ENCODE data around the gene CAT. TPM values are rescaled to one million over a fixed set of nuclear protein-coding genes. Genes with fewer than 3 reads are reported as not detected.

Gene CAT
- total RNA-seq, 1 donor from 2014 or later, result 19.0 TPM

- intact Hi-C loops (cut with micrococcal nuclease), result no loop called here
- no peak overlapping the region for H3K4me3 Mint-ChIP-seq
- H3K27me3 Mint-ChIP-seq, result no peaks in the 10 kb centered on the region
- no peak overlapping the region for H3K27ac Mint-ChIP-seq
- H3K4me1 Mint-ChIP-seq, result no peaks in the 10 kb centered on the region
- H3K9me3 Mint-ChIP-seq, result no peaks in the 10 kb centered on the region
- H3K36me3 Mint-ChIP-seq (ENCODE audit: low read depth), result peaks cover 33% of the 10 kb centered on the region
- no peak for DNase-seq
These were observed 19.8 kb downstream of the CAT start for GRCh38 chr11:34458525-34458924.

GRCh38 chr11:34459507-34460162 lies 20.9 kb downstream of the CAT start:
- peaks cover 8% of the 10 kb centered on the region for H3K4me1 Mint-ChIP-seq
- H3K9me3 Mint-ChIP-seq, result no peaks in the 10 kb centered on the region
- H3K27ac Mint-ChIP-seq, result no peak overlapping the region
- no peak overlapping the region for H3K4me3 Mint-ChIP-seq
- peaks cover 40% of the 10 kb centered on the region for H3K36me3 Mint-ChIP-seq (ENCODE audit: low read depth)
- intact Hi-C loops (cut with micrococcal nuclease), result loop anchor here (10.0 kb wide), 1 partner anchor 285 kb away; no protein-coding TSS in a partner anchor
- DNase-seq, result no peak
- H3K27me3 Mint-ChIP-seq, result no peaks in the 10 kb centered on the region

- no peak for DNase-seq
- Mint-ChIP-seq H3K27me3 (no peaks in the 10 kb centered on the region), H3K9me3 (no peaks in the 10 kb centered on the region), H3K27ac (no peak overlapping the region), H3K4me3 (no peak overlapping the region), H3K36me3 (ENCODE audit: low read depth) (peaks cover 40% of the 10 kb centered on the region), H3K4me1 (peaks cover 11% of the 10 kb centered on the region)
- intact Hi-C loops (cut with micrococcal nuclease), result loop anchor here (10.0 kb wide), 1 partner anchor 285 kb away; no protein-coding TSS in a partner anchor
These were observed 21.5 kb downstream of the CAT start for GRCh38 chr11:34460278-34460677.

GRCh38 chr11:34461215-34461614 lies 22.5 kb downstream of the CAT start:
- Mint-ChIP-seq H3K27ac (no peak overlapping the region), H3K4me3 (no peak overlapping the region), H3K9me3 (peaks cover 7% of the 10 kb centered on the region), H3K36me3 (ENCODE audit: low read depth) (peaks cover 44% of the 10 kb centered on the region), H3K27me3 (no peaks in the 10 kb centered on the region), H3K4me1 (peaks cover 11% of the 10 kb centered on the region)
- intact Hi-C loops (cut with micrococcal nuclease), result loop anchor here (10.0 kb wide), 1 partner anchor 286 kb away; no protein-coding TSS in a partner anchor
- DNase-seq, result no peak

GRCh38 chr11:34464591-34465051 lies 25.9 kb downstream of the CAT start:
- DNase-seq, result no peak
- Mint-ChIP-seq H3K27me3 (no peaks in the 10 kb centered on the region), H3K4me1 (peaks cover 11% of the 10 kb centered on the region), H3K4me3 (no peak overlapping the region), H3K27ac (no peak overlapping the region), H3K36me3 (ENCODE audit: low read depth) (peaks cover 47% of the 10 kb centered on the region), H3K9me3 (peaks cover 8% of the 10 kb centered on the region)
- intact Hi-C loops (cut with micrococcal nuclease), result loop anchor here (10.0 kb wide), 1 partner anchor 290 kb away; no protein-coding TSS in a partner anchor

- H3K9me3 Mint-ChIP-seq, result peaks cover 8% of the 10 kb centered on the region
- intact Hi-C loops (cut with micrococcal nuclease), result loop anchor here (10.0 kb wide), 1 partner anchor 292 kb away; no protein-coding TSS in a partner anchor
- H3K36me3 Mint-ChIP-seq (ENCODE audit: low read depth), result peaks cover 43% of the 10 kb centered on the region
- H3K27ac Mint-ChIP-seq, result no peak overlapping the region
- peaks cover 11% of the 10 kb centered on the region for H3K4me1 Mint-ChIP-seq
- H3K27me3 Mint-ChIP-seq, result no peaks in the 10 kb centered on the region
- no peak for DNase-seq
- no peak overlapping the region for H3K4me3 Mint-ChIP-seq
These were observed 28.2 kb downstream of the CAT start for GRCh38 chr11:34466802-34467488.

- Mint-ChIP-seq H3K36me3 (ENCODE audit: low read depth) (peaks cover 38% of the 10 kb centered on the region), H3K27me3 (no peaks in the 10 kb centered on the region), H3K4me3 (no peak overlapping the region), H3K27ac (no peak overlapping the region), H3K4me1 (peaks cover 11% of the 10 kb centered on the region), H3K9me3 (peaks cover 8% of the 10 kb centered on the region)
- peak; percentile 82 for DNase-seq
- intact Hi-C loops (cut with micrococcal nuclease), result loop anchor here (2.0 to 10.0 kb wide), 2 partner anchors 110 to 294 kb away; partner anchors contain the start of gene ABTB2
These were observed 29.6 kb downstream of the CAT start for GRCh38 chr11:34468209-34468841.

GRCh38 chr11:34473603-34474169 lies 35.0 kb downstream of the CAT start:
- no peak for DNase-seq
- Mint-ChIP-seq H3K36me3 (ENCODE audit: low read depth) (no peaks in the 10 kb centered on the region), H3K4me3 (no peak overlapping the region), H3K27ac (no peak overlapping the region), H3K27me3 (peaks cover 1% of the 10 kb centered on the region), H3K9me3 (no peaks in the 10 kb centered on the region), H3K4me1 (no peaks in the 10 kb centered on the region)
- intact Hi-C loops (cut with micrococcal nuclease), result no loop called here

GRCh38 chr11:34475656-34476055 lies 36.9 kb downstream of the CAT start:
- no peaks in the 10 kb centered on the region for H3K36me3 Mint-ChIP-seq (ENCODE audit: low read depth)
- H3K9me3 Mint-ChIP-seq, result no peaks in the 10 kb centered on the region
- intact Hi-C loops (cut with micrococcal nuclease), result no loop called here
- no peak for DNase-seq
- no peak overlapping the region for H3K4me3 Mint-ChIP-seq
- H3K27ac Mint-ChIP-seq, result no peak overlapping the region
- H3K4me1 Mint-ChIP-seq, result no peaks in the 10 kb centered on the region
- H3K27me3 Mint-ChIP-seq, result peaks cover 15% of the 10 kb centered on the region

- Mint-ChIP-seq H3K9me3 (no peaks in the 10 kb centered on the region), H3K27ac (no peak overlapping the region), H3K4me1 (no peaks in the 10 kb centered on the region), H3K36me3 (ENCODE audit: low read depth) (no peaks in the 10 kb centered on the region), H3K4me3 (no peak overlapping the region), H3K27me3 (peaks cover 16% of the 10 kb centered on the region)
- DNase-seq, result no peak
- intact Hi-C loops (cut with micrococcal nuclease), result no loop called here
These were observed 38.1 kb downstream of the CAT start for GRCh38 chr11:34476849-34477248.

GRCh38 chr11:34478845-34479663 lies 40.3 kb downstream of the CAT start:
- Mint-ChIP-seq H3K4me1 (no peaks in the 10 kb centered on the region), H3K27me3 (peaks cover 16% of the 10 kb centered on the region), H3K36me3 (ENCODE audit: low read depth) (no peaks in the 10 kb centered on the region), H3K27ac (no peak overlapping the region), H3K9me3 (no peaks in the 10 kb centered on the region), H3K4me3 (no peak overlapping the region)
- no peak for DNase-seq
- intact Hi-C loops (cut with micrococcal nuclease), result no loop called here

GRCh38 chr11:34480314-34480713 lies 41.6 kb downstream of the CAT start:
- Mint-ChIP-seq H3K4me3 (no peak overlapping the region), H3K36me3 (ENCODE audit: low read depth) (no peaks in the 10 kb centered on the region), H3K4me1 (no peaks in the 10 kb centered on the region), H3K9me3 (no peaks in the 10 kb centered on the region), H3K27ac (no peak overlapping the region), H3K27me3 (peaks cover 16% of the 10 kb centered on the region)
- no peak for DNase-seq
- intact Hi-C loops (cut with micrococcal nuclease), result no loop called here

GRCh38 chr11:34481307-34481706 lies 42.6 kb downstream of the CAT start:
- Mint-ChIP-seq H3K9me3 (no peaks in the 10 kb centered on the region), H3K4me3 (no peak overlapping the region), H3K27me3 (peaks cover 16% of the 10 kb centered on the region), H3K27ac (no peak overlapping the region), H3K4me1 (no peaks in the 10 kb centered on the region), H3K36me3 (ENCODE audit: low read depth) (no peaks in the 10 kb centered on the region)
- DNase-seq, result no peak
- intact Hi-C loops (cut with micrococcal nuclease), result no loop called here

Data from activated CD4-positive, alpha-beta T cell treated with anti-CD3 and anti-CD28 coated beads, Interleukin-2, amount 10 ng/mL, durations not matched to agents 24 days and 14 days (primary cell).